Erythroblast (primary cell): ENCODE results near the gene TM7SF2.

Source experiments
- DNase-seq, 2 experiments: peaks; one replicate each; lab custom pipeline; 2025; lab: John Stamatoyannopoulos, UW
- GATA1 ChIP-seq: IDR thresholded peaks from 2 replicates; pipeline ENCODE4 v1.6.1; 2011; ENCODE audit warnings: low read depth, mild to moderate bottlenecking, control low read depth, low read length, moderate library complexity
- POLR2A ChIP-seq: IDR thresholded peaks from 2 replicates; pipeline ENCODE4 v1.6.1; 2011; ENCODE audit warnings: mild to moderate bottlenecking, low read length

Gene TM7SF2

GRCh38 chr11:65125197-65126056 lies 13.8 kb downstream of the TM7SF2 start:
- TF ChIP-seq GATA1, result no peak
- no peak for TF ChIP-seq POLR2A
- DNase-seq, result no peak

- TF ChIP-seq GATA1 (no peak), POLR2A (peak; percentile 35)
Observed at GRCh38 chr11:65126624-65127274, 15.1 kb downstream of the TM7SF2 start.

GRCh38 chr11:65127473-65128181 lies 16.0 kb downstream of the TM7SF2 start:
- DNase-seq, result no peak
- no peak for TF ChIP-seq POLR2A
- no peak for TF ChIP-seq GATA1

More at GRCh38 chr11:65126624-65127274, 15.1 kb downstream of the TM7SF2 start:
- DNase-seq, result no peak

GRCh38 chr11:65128182-65129145 lies 16.8 kb downstream of the TM7SF2 start:
- no peak for DNase-seq

GRCh38 chr11:65129649-65130441 lies 18.2 kb downstream of the TM7SF2 start:
- no peak for DNase-seq
- TF ChIP-seq GATA1, result no peak

More at GRCh38 chr11:65128182-65129145, 16.8 kb downstream of the TM7SF2 start:
- TF ChIP-seq POLR2A (peak; percentile 39), GATA1 (no peak)

- DNase-seq, result no peak
- TF ChIP-seq GATA1 (no peak), POLR2A (no peak)
Observed at GRCh38 chr11:65130631-65131416, 19.2 kb downstream of the TM7SF2 start.

- no peak for DNase-seq
- TF ChIP-seq POLR2A (no peak), GATA1 (no peak)
Observed at GRCh38 chr11:65131417-65131776, 19.7 kb downstream of the TM7SF2 start.

GRCh38 chr11:65131895-65132237 lies 20.2 kb downstream of the TM7SF2 start:
- TF ChIP-seq GATA1 (no peak), POLR2A (no peak)
- no peak for DNase-seq

- peak in 1 of 2 experiments; percentile 37 for DNase-seq
- TF ChIP-seq POLR2A, result no peak
- TF ChIP-seq GATA1, result no peak
Observed at GRCh38 chr11:65132238-65132987, 20.7 kb downstream of the TM7SF2 start.

- peak; percentile 53 to 66 for DNase-seq
- TF ChIP-seq GATA1, result no peak
- TF ChIP-seq POLR2A, result no peak
Observed at GRCh38 chr11:65132988-65133700, 21.5 kb downstream of the TM7SF2 start.
